Lung (tissue), 12 donors: ENCODE results near the gene DOCK8. TPM values are rescaled to one million over a fixed set of nuclear protein-coding genes. Genes with fewer than 3 reads are reported as not detected.

ENCODE experiments used
- ATAC-seq: fragments of 200-7000 bp; cut with Tn5 transposase; one replicate; pipeline ENCODE4 v1.9.1; 2020; ENCODE audit warnings: moderate number of reproducible peaks; ENCODE audit not compliant: insufficient read depth, low FRiP score
- DNase-seq, 3 donors: peaks; one replicate each; pipeline ENCODE4 v3.0.0-alpha.2; 2013 to 2017
- H3K27ac ChIP-seq, 2 donors: one replicate each; pipeline ENCODE4 v1.5.1; 2013; ENCODE audit warnings: mild to moderate bottlenecking in 2 of 2, moderate library complexity in 2 of 2, control low read depth in 1 of 2, inconsistent platforms in 1 of 2, low read depth in 1 of 2, low read length in 1 of 2
- H3K27me3 ChIP-seq, 3 donors: one replicate each; pipeline ENCODE4 v1.5.1; 2013; ENCODE audit warnings: low read length in 2 of 3; ENCODE audit not compliant: control insufficient read depth in 3 of 3, insufficient read depth in 3 of 3
- H3K36me3 ChIP-seq, 4 donors: one replicate each; pipeline ENCODE4 v1.5.1; 2013; ENCODE audit warnings: low read length in 4 of 4, mild to moderate bottlenecking in 1 of 4, moderate library complexity in 1 of 4; ENCODE audit not compliant: control insufficient read depth in 4 of 4, insufficient read depth in 4 of 4
- H3K4me1 ChIP-seq, 5 donors: one replicate each; pipeline ENCODE4 v1.5.1; 2013; ENCODE audit warnings: low read length in 5 of 5, mild to moderate bottlenecking in 2 of 5, moderate library complexity in 1 of 5; ENCODE audit not compliant: control insufficient read depth in 5 of 5, insufficient read depth in 5 of 5
- H3K4me3 ChIP-seq: one replicate; pipeline ENCODE4 v1.5.1; 2013; ENCODE audit warnings: mild to moderate bottlenecking, control low read depth, moderate library complexity
- H3K9ac ChIP-seq, 2 donors: one replicate each; pipeline ENCODE4 v1.5.1; 2013; ENCODE audit warnings: low read length in 2 of 2, control low read depth in 1 of 2; ENCODE audit not compliant: insufficient read depth in 1 of 2
- H3K9me3 ChIP-seq, 4 donors: one replicate each; pipeline ENCODE4 v1.5.1; 2013; ENCODE audit warnings: low read length in 3 of 4, mild to moderate bottlenecking in 1 of 4, moderate library complexity in 1 of 4; ENCODE audit not compliant: control insufficient read depth in 4 of 4, insufficient read depth in 3 of 4
- WGBS, 2 donors: extraction: QIAGEN DNeasy Blood & Tissue Kit; methylation state at CpG; one replicate each; pipeline ENCODE4 v1.1.7; 2013; 5-methylcytosine and 5-hydroxymethylcytosine counted together
- polyA plus RNA-seq, 2 donors: library from polyadenylated mRNA; stranded (reverse); fragments of 200-250 nt; gene quantifications; one replicate each; pipeline ENCODE4 v1.2.1, GENCODE V29; 2013
- total RNA-seq, 2 donors: library from RNA; depleted of rRNA in 1 of 2; stranded (reverse); fragments of >200 nt in 1 of 2; gene quantifications; one replicate each; pipeline ENCODE4 v1.2.1, GENCODE V29; 2014 to 2021
- TF ChIP-seq, protein P1 (sequence below): IDR thresholded peaks from 2 replicates; pipeline ENCODE4 v1.5.1; 2012; ENCODE audit warnings: mild to moderate bottlenecking; ENCODE audit errors: control extremely low read depth, extremely low read depth
- donor health status: control.
- donor health status: control.
- donor health status: Bipolar disorder and iron deficiency.
- donor health status: healthy.
- donor health status: DM: yes; HTN: yes; CAD: no.

The DOCK8 gene
- total and polyA plus RNA-seq, 4 donors: 9.6 to 75.1 (median 27.3) TPM

- TF ChIP-seq, protein P1, sequence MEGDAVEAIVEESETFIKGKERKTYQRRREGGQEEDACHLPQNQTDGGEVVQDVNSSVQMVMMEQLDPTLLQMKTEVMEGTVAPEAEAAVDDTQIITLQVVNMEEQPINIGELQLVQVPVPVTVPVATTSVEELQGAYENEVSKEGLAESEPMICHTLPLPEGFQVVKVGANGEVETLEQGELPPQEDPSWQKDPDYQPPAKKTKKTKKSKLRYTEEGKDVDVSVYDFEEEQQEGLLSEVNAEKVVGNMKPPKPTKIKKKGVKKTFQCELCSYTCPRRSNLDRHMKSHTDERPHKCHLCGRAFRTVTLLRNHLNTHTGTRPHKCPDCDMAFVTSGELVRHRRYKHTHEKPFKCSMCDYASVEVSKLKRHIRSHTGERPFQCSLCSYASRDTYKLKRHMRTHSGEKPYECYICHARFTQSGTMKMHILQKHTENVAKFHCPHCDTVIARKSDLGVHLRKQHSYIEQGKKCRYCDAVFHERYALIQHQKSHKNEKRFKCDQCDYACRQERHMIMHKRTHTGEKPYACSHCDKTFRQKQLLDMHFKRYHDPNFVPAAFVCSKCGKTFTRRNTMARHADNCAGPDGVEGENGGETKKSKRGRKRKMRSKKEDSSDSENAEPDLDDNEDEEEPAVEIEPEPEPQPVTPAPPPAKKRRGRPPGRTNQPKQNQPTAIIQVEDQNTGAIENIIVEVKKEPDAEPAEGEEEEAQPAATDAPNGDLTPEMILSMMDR: no peak
- Histone ChIP-seq H3K9me3 (no peaks in the 10 kb centered on the region), H3K4me3 (no peak overlapping the region), H3K9ac (no peak overlapping the region), H3K36me3 (no peaks in the 10 kb centered on the region), H3K27ac (no peak overlapping the region), H3K4me1 (no peaks in the 10 kb centered on the region), H3K27me3 (no peaks in the 10 kb centered on the region)
- no peak for DNase-seq
- ATAC-seq: no peak
- WGBS, 2 donors: 69 to 78% methylated on average over 3 of the region's 3 CpGs
Observed at GRCh38 chr9:253539-253938, 38.9 kb downstream of the DOCK8 start.

- H3K27ac ChIP-seq: no peak overlapping the region
- 90 to 94% methylated on average over 4 of the region's 4 CpGs for WGBS, 2 donors
- no peak for ATAC-seq
Observed at GRCh38 chr9:254516-254915, 39.9 kb downstream of the DOCK8 start.

GRCh38 chr9:257957-258356 is 43.3 kb downstream of the DOCK8 start:
- no peaks in the 10 kb centered on the region for H3K9me3 ChIP-seq
- WGBS, 2 donors: 0 to 4% methylated on average over 1 of the region's 1 CpG
- H3K9ac ChIP-seq: no peak overlapping the region
- no peak overlapping the region for H3K27ac ChIP-seq
- no peaks in the 10 kb centered on the region for H3K27me3 ChIP-seq
- TF ChIP-seq, protein P1: no peak
- H3K4me3 ChIP-seq: no peak overlapping the region
- ATAC-seq (peak; percentile 41), DNase-seq (peak in 2 of 3 donors; percentile 29 to 30)
- no peaks in the 10 kb centered on the region for H3K36me3 ChIP-seq
- no peaks in the 10 kb centered on the region for H3K4me1 ChIP-seq

More at GRCh38 chr9:254516-254915, 39.9 kb downstream of the DOCK8 start:
- H3K4me1 ChIP-seq: no peaks in the 10 kb centered on the region
- no peaks in the 10 kb centered on the region for H3K36me3 ChIP-seq
- no peak overlapping the region for H3K9ac ChIP-seq
- no peaks in the 10 kb centered on the region for H3K9me3 ChIP-seq
- TF ChIP-seq, protein P1: no peak
- no peak for DNase-seq
- H3K4me3 ChIP-seq: no peak overlapping the region
- no peaks in the 10 kb centered on the region for H3K27me3 ChIP-seq
